ENCODE measurements around the gene PLOD3. TPM values are rescaled to one million over a fixed set of nuclear protein-coding genes. Genes with fewer than 3 reads are reported as not detected.

PLOD3 gene
- total RNA-seq, 1 experiment from 2014 or later: 252 TPM

GRCh38 chr7:101166648-101166908, 50.8 kb downstream of the PLOD3 start:
- no peak for DNase-seq (ENCODE audit: low spot score)

GRCh38 chr7:101165958-101166647, 51.3 kb downstream of the PLOD3 start:
- DNase-seq (ENCODE audit: low spot score): no peak

- DNase-seq (ENCODE audit: low spot score): peak; percentile 95
Measured at GRCh38 chr7:101165075-101165957, 52.1 kb downstream of the PLOD3 start, which contains the start of gene VGF. Gene VGF, minus strand, starts transcription at chr7:101165569. Its CDS starts 726 bp downstream, at chr7:101164843.

- peak; percentile 54 for DNase-seq (ENCODE audit: low spot score)
Measured at GRCh38 chr7:101164071-101164840, 53.1 kb downstream of the PLOD3 start.

- peak; percentile 47 for DNase-seq (ENCODE audit: low spot score)
Measured at GRCh38 chr7:101163279-101164070, 53.9 kb downstream of the PLOD3 start.

- DNase-seq (ENCODE audit: low spot score): peak; percentile 67
Measured at GRCh38 chr7:101162551-101163278, 54.7 kb downstream of the PLOD3 start.

- DNase-seq (ENCODE audit: low spot score): no peak
Measured at GRCh38 chr7:101161692-101162471, 55.5 kb downstream of the PLOD3 start.

- DNase-seq (ENCODE audit: low spot score): no peak
Measured at GRCh38 chr7:101160910-101161309, 56.5 kb downstream of the PLOD3 start.

GRCh38 chr7:101159696-101160674, 57.4 kb downstream of the PLOD3 start:
- DNase-seq (ENCODE audit: low spot score): no peak

GRCh38 chr7:101156866-101157589, 60.4 kb downstream of the PLOD3 start:
- DNase-seq (ENCODE audit: low spot score): peak; percentile 30

GRCh38 chr7:101156277-101156676, 61.1 kb downstream of the PLOD3 start:
- DNase-seq (ENCODE audit: low spot score): no peak

Small RNA genes lying within 50 kb of the gene (small RNA-seq; reads per million reads assigned to genes)
- not detected for gene MIR4653

Other genes starting within 250 kb of the PLOD3 start
- 19.2 and 29.8 TPM in 2 replicates for gene MUC12, start 248.0 kb downstream of the PLOD3 start, total RNA-seq (2014; rRNA removed; shearing (Covaris generic))
- 0.23 and 0.44 TPM in 2 replicates for gene MUC17, start 197.5 kb downstream of the PLOD3 start, total RNA-seq (2014; rRNA removed; shearing (Covaris generic))
- 32.3 and 52.2 TPM in 2 replicates for gene TRIM56, start 132.1 kb downstream of the PLOD3 start, total RNA-seq (2014; rRNA removed; shearing (Covaris generic))
- gene SERPINE1, start 90.5 kb downstream of the PLOD3 start, total RNA-seq (2014; rRNA removed; shearing (Covaris generic)): 4.6 and 5.0 TPM in 2 replicates
- gene AP1S1, start 63.1 kb downstream of the PLOD3 start, total RNA-seq (2014; rRNA removed; shearing (Covaris generic)): 272 and 277 TPM in 2 replicates
- gene VGF, start 52.0 kb downstream of the PLOD3 start, total RNA-seq (2014; rRNA removed; shearing (Covaris generic)): 0.39 and 0.48 TPM in 2 replicates
- gene NAT16, start 37.3 kb downstream of the PLOD3 start, total RNA-seq (2014; rRNA removed; shearing (Covaris generic)): 0.13 TPM in 2 replicates
- gene MOGAT3, start 16.5 kb downstream of the PLOD3 start, total RNA-seq (2014; rRNA removed; shearing (Covaris generic)): 6.7 and 8.2 TPM in 2 replicates
- gene ZNHIT1, start 584 bp upstream of the PLOD3 start, total RNA-seq (2014; rRNA removed; shearing (Covaris generic)): 180 and 189 TPM in 2 replicates
- gene CLDN15, start 20.2 kb upstream of the PLOD3 start, total RNA-seq (2014; rRNA removed; shearing (Covaris generic)): 14.7 and 15.1 TPM in 2 replicates
- 377 and 384 TPM in 2 replicates for gene FIS1, start 27.5 kb upstream of the PLOD3 start, total RNA-seq (2014; rRNA removed; shearing (Covaris generic))
- gene IFT22, start 104.2 kb upstream of the PLOD3 start, total RNA-seq (2014; rRNA removed; shearing (Covaris generic)): 23.5 and 29.4 TPM in 2 replicates
- not detected in 2 replicates for gene COL26A1, start 145.3 kb upstream of the PLOD3 start, total RNA-seq (2014; rRNA removed; shearing (Covaris generic))